Ishikawa (cell line): ENCODE results near the gene PMEPA1.

Experiments
- EP300 ChIP-seq: IDR thresholded peaks from 2 replicates; pipeline ENCODE4 v1.6.1; 2012; ENCODE audit warnings: borderline replicate concordance
- RAD21 ChIP-seq: IDR thresholded peaks from 2 replicates; pipeline ENCODE4 v1.6.1; 2012; ENCODE audit warnings: low read depth
- REST ChIP-seq: IDR thresholded peaks from 2 replicates; pipeline ENCODE4 v1.6.1; 2012; ENCODE audit warnings: low read depth, mild to moderate bottlenecking
- TAF1 ChIP-seq: IDR thresholded peaks from 2 replicates; pipeline ENCODE4 v1.6.1; 2012; ENCODE audit warnings: low read depth, mild to moderate bottlenecking

- TF ChIP-seq REST (no peak), TAF1 (no peak), RAD21 (no peak), EP300 (no peak)
Measured at GRCh38 chr20:57692393-57692792, 17.4 kb downstream of the PMEPA1 start.
